Globus pallidus (tissue), 1 donor: ENCODE data around the gene RAI1.
"Not testable (repeated sequence)": the region's sequence is repeated elsewhere in the genome, so short reads cannot be mapped to it uniquely, and the experiment has no call there.

Experiments used
- DNase-seq: peaks from one replicate; pipeline ENCODE4 v3.0.0-alpha.2; 2015; ENCODE audit warnings: low spot score

RAI1 gene

GRCh38 chr17:17804007-17804406, 122.7 kb downstream of the RAI1 start:
- DNase-seq, result no peak

GRCh38 chr17:17805575-17805974, 124.3 kb downstream of the RAI1 start:
- no peak for DNase-seq

- no peak for DNase-seq
Measured at GRCh38 chr17:17806035-17806434, 124.8 kb downstream of the RAI1 start.

- no peak for DNase-seq
Measured at GRCh38 chr17:17806611-17807274, 125.5 kb downstream of the RAI1 start.

- no peak for DNase-seq
Measured at GRCh38 chr17:17807440-17807839, 126.2 kb downstream of the RAI1 start.

- not testable (repeated sequence) for DNase-seq
Measured at GRCh38 chr17:17808200-17808599, 126.9 kb downstream of the RAI1 start.

GRCh38 chr17:17808706-17809432, 127.6 kb downstream of the RAI1 start:
- no peak for DNase-seq

GRCh38 chr17:17809531-17810083, 128.3 kb downstream of the RAI1 start:
- DNase-seq, result no peak

GRCh38 chr17:17810084-17810894, 129.0 kb downstream of the RAI1 start:
- no peak for DNase-seq

GRCh38 chr17:17810895-17811248, 129.6 kb downstream of the RAI1 start:
- no peak for DNase-seq

GRCh38 chr17:17811381-17812210, 130.3 kb downstream of the RAI1 start:
- no peak for DNase-seq

GRCh38 chr17:17812211-17813054, 131.2 kb downstream of the RAI1 start:
- DNase-seq, result peak; percentile 69

- DNase-seq, result no peak
Measured at GRCh38 chr17:17813055-17813724, 131.9 kb downstream of the RAI1 start.

GRCh38 chr17:17813725-17814095, 132.5 kb downstream of the RAI1 start:
- no peak for DNase-seq

- no peak for DNase-seq
Measured at GRCh38 chr17:17814162-17815061, 133.2 kb downstream of the RAI1 start.

GRCh38 chr17:17815062-17815406, 133.8 kb downstream of the RAI1 start:
- DNase-seq, result no peak

- peak; percentile 58 for DNase-seq
Measured at GRCh38 chr17:17815436-17816200, 134.4 kb downstream of the RAI1 start.

- no peak for DNase-seq
Measured at GRCh38 chr17:17816240-17816814, 135.1 kb downstream of the RAI1 start.
